SH-SY5Y (cell line): ENCODE results near the gene VSIR.

Experiments used
- GATA2 ChIP-seq: IDR thresholded peaks from 2 replicates; pipeline ENCODE4 v1.6.1; 2011; ENCODE audit warnings: mild to moderate bottlenecking, low read depth, low read length
- GATA3 ChIP-seq: IDR thresholded peaks from 2 replicates; pipeline ENCODE4 v1.6.1; 2011; ENCODE audit warnings: low read depth, mild to moderate bottlenecking, low read length, moderate library complexity

GRCh38 chr10:71714592-71714991 is 58.7 kb downstream of the VSIR start:
- TF ChIP-seq GATA3 = no peak
- no peak for TF ChIP-seq GATA2
